ENCODE results near the gene CCDC93.
A peak's percentile ranks its signal among the peaks of the same experiment; 100 is the strongest.
"Not testable (repeated sequence)": the region's sequence is repeated elsewhere in the genome, so short reads cannot be mapped to it uniquely, and the experiment has no call there.

CCDC93 gene

GRCh38 chr2:118045286-118045685 lies 31.4 kb upstream of the CCDC93 start:
- DNase-seq, result no peak

- DNase-seq, result no peak
These were observed 31.0 kb upstream of the CCDC93 start for GRCh38 chr2:118044854-118045253.

GRCh38 chr2:118044103-118044716 lies 30.3 kb upstream of the CCDC93 start:
- DNase-seq, result no peak

- DNase-seq, result no peak
These were observed 27.0 kb upstream of the CCDC93 start for GRCh38 chr2:118040891-118041290.

GRCh38 chr2:118032169-118033013 lies 18.5 kb upstream of the CCDC93 start:
- DNase-seq, result peak; percentile 24 to 35

- DNase-seq, result no peak
These were observed 17.7 kb upstream of the CCDC93 start for GRCh38 chr2:118031566-118031965.

- DNase-seq, result no peak
These were observed 15.2 kb upstream of the CCDC93 start for GRCh38 chr2:118029025-118029424.

GRCh38 chr2:118021356-118021755 lies 7.5 kb upstream of the CCDC93 start:
- DNase-seq, result no peak

- DNase-seq, result no peak
These were observed 6.0 kb upstream of the CCDC93 start for GRCh38 chr2:118019821-118020220.

GRCh38 chr2:118016911-118017310 lies 3.0 kb upstream of the CCDC93 start:
- DNase-seq, result peak; percentile 5 to 6

- not testable (repeated sequence) for DNase-seq
These were observed 1.9 kb upstream of the CCDC93 start for GRCh38 chr2:118015761-118016160.

GRCh38 chr2:118014492-118014824 lies 588 bp upstream of the CCDC93 start:
- no peak for DNase-seq

- DNase-seq, result peak; percentile 22 to 36
These were observed 598 bp downstream of the CCDC93 start for GRCh38 chr2:118013221-118013723.

GRCh38 chr2:118012778-118013177 lies 1.1 kb downstream of the CCDC93 start:
- peak in 1 of 2 donors; percentile 2 for DNase-seq

GRCh38 chr2:118010473-118010872 lies 3.4 kb downstream of the CCDC93 start:
- DNase-seq, result no peak

- DNase-seq, result no peak
These were observed 7.0 kb downstream of the CCDC93 start for GRCh38 chr2:118006861-118007260.

GRCh38 chr2:118006326-118006725 lies 7.5 kb downstream of the CCDC93 start:
- DNase-seq, result no peak

- DNase-seq, result peak; percentile 23 to 60
These were observed 10.5 kb downstream of the CCDC93 start for GRCh38 chr2:118003396-118003824.

GRCh38 chr2:118000041-118000440 lies 13.8 kb downstream of the CCDC93 start:
- DNase-seq, result no peak

- DNase-seq, result no peak
These were observed 15.9 kb downstream of the CCDC93 start for GRCh38 chr2:117997872-117998454.

- DNase-seq, result no peak
These were observed 17.3 kb downstream of the CCDC93 start for GRCh38 chr2:117996525-117996924.

- DNase-seq, result no peak
These were observed 19.1 kb downstream of the CCDC93 start for GRCh38 chr2:117994729-117995128.

GRCh38 chr2:117989854-117990438 lies 23.9 kb downstream of the CCDC93 start:
- no peak for DNase-seq
